HG03342 (cell line): ENCODE data around the gene HCST.
"Not testable (repeated sequence)": the region's sequence is repeated elsewhere in the genome, so short reads cannot be mapped to it uniquely, and the experiment has no call there.

Source experiments
- ATAC-seq: cut with Tn5 transposase; IDR thresholded peaks from one replicate; pipeline ENCODE4 v1.9.1; 2021; ENCODE audit warnings: mild to moderate bottlenecking, moderate library complexity; ENCODE audit not compliant: unreplicated experiment

HCST gene

DNA sequence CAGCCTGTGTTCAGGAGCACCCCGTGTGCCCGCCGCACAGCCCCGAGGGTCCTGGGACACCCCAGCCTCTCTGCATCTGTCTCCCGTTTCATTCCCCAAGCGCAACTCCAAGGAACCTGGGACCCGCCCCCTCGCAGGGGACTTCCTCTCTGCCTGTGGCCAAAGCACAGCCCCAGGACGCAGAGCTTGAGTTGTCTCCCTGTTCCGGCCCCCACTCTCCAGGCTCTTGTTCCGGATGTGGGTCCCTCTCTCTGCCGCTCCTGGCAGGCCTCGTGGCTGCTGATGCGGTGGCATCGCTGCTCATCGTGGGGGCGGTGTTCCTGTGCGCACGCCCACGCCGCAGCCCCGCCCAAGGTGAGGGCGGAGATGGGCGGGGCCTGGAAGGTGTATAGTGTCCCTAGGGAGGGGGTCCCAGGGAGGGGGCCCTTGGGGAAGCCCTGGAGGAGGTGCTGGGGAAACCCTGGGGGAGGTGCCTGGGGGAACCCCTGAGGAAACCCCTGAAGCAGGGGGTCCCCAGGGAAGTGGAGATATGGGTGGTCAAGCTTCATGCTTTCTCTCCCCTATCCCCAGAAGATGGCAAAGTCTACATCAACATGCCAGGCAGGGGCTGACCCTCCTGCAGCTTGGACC lies 1.3 kb downstream of the HCST start:
- peak; percentile 37 for ATAC-seq

DNA sequence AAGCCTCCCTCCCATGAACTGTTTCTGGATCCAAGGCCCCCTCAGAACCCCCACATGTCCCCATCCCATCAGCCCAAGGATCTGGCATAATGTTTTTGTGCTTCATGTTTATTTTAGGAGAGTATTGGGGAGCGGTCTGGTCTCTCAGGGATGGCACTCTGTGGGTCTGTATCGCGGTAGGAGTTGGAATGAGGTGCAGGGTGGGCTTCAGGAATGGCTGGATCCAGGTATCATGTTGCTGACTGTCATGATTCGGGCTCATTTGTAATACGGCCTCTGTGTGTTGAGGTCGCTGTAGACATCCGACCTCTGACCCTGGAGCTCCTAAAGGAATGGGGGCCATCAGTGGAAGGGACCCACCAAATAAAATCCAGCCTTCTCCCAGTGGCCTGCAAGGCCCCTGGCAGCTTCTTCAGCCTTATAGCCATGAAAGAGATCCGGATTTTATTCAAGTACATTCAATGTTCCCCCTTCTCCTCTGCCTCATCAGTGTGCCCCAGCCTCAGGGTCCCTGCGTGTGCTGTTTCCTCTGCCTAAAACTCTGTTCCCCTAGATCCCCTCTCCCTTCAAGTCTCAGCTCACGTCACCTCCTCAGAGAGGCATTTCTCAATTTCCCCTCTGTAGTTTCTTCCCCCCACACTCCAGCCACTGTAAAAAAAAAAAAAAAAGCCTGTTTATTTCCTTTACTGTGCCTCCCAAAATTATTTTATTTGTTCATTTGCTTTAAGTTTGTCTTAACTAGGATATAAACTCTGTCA lies 2.2 kb downstream of the HCST start:
- no peak for ATAC-seq

GRCh38 chr19:35905178-35905727 lies 2.9 kb downstream of the HCST start:
- no peak for ATAC-seq

DNA sequence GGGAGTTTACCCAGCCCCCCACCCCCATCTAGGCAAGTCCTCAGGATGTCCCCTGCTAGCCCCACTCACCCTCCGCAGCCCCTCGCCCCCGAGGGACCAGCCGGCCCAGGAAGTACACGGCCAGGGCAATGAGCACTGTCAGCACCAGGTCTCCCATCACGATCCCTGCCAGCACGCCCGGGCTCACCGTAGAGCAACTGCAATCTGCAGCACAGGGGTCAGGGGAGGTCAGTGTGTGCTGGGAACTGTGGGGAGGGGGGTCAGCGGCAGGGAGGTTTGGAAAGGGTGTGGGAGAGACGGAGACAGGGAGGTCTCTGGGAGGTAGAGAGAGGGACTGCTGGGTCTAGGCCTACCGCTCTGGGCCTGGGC lies 5.0 kb downstream of the HCST start:
- no peak for ATAC-seq

DNA sequence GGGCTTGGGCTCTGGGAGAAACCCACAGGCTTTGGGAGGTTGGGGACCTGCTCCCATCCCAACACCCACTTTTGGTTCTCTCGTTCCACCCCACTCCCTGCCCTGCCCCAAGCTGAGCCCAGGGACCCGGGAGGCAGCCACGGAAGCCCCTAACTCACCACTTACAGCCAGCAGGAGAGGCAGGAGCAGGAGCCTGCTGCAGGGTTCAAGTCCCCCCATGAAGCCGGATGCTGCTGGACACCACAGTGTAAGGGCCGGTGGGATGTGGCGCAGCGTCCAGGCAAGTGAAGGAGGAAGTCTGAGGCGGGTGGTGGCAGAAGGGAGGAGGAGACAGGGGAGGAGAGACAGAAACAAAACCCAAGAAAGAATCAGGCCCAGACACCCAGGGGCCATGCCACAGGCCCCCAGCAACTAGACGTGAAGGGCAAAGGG lies 5.7 kb downstream of the HCST start, which contains the start of gene TYROBP:
Gene TYROBP (minus strand): TSS at position 286 of the 432 bp plus-strand sequence. CDS start 67 bp downstream, at position 219.
- ATAC-seq = no peak

DNA sequence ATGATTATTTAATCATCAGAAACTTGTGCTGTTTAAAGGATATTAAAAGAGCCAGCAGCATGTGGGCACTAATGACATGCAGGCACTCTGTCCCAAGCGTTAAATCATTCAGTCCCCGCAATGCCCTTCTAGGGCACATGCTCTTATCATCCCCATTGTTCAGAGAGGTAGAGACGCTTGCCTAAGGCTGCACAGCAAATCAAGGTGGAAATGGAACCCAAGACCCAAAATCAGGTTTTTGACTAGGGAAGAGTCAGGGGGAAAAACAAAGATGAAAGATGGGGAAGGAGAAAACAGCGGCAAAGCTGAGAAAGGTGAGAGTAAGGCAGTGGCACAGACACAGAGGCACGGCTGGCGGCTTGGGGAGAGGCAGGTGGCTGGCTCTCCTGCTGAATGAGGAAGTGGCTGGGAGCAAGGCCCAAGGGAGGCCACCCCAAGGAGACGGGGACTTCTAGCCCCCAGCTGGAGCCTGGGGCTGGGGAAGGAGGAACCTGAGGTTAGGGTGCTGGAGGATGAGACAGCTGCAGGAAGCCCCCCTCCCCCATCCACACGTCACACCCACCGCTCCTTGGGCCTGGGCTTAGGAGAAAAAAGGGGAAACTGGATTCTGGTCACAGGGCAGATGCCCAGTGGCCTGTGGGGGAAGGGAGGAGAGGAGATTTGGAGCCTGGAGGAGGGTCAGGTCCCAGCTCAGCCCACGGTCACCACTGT lies 6.8 kb downstream of the HCST start:
- ATAC-seq = peak; percentile 48

DNA sequence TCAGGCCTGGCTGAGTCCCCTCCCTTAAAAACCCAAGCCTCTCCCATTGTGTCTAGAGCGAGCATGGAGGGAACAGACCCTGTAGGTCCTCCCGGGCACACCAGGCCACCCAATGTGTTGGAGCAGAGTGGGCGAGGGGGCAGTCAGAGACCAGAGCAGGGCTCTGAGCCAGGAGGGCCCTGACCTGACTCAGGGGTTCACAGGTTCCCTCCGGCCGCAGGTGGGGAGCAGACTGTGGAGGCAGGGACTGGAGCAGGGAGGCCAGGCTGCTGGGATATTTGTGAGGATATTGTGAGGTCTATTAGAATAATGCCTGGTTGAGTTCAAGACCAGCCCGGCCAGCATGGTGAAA lies 7.3 kb downstream of the HCST start:
- no peak for ATAC-seq

- ATAC-seq = not testable (repeated sequence)
Observed at GRCh38 chr19:35910355-35910754, 8.0 kb downstream of the HCST start.

DNA sequence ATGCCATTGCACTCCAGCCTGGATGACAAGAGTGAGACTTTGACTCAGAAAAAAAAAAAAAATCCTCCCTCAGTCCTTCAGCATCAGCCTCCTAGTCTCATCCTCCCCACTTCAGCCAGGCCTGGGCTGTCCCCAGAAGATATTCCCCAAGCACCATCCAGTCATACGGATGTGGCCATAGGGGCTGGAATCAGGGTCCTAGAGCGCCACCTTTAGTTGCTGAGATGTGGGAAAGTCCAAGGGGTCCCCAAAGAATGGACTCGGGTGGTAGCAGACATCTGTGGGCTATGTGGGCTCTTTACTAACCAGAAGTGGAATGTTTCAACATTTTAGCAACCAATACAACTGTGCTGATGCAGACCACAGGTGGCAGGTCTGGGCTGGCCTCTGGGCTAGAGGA lies 8.8 kb downstream of the HCST start:
- no peak for ATAC-seq

GRCh38 chr19:35911790-35912189 lies 9.5 kb downstream of the HCST start:
- ATAC-seq = no peak

- ATAC-seq = no peak
Observed at GRCh38 chr19:35913589-35913988, 11.3 kb downstream of the HCST start.

DNA sequence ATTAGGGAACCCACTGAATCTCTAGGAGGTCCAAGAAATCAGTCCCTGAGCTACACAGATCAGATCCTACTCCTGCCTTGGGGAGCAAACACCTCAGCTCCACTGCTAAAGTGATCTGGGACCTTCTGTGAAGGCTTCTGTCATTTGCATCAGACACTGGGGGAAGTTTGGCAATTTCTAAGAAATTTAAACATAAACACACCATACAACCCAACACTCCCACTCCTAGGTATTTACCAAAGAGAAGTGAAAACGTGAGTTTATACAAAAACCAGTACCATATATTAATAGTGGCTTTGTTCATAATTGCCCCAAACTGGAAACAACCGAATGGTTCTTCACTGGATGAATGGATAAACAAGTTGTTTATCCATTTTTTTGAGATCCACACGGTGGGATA lies 13.1 kb downstream of the HCST start:
- ATAC-seq = no peak

DNA sequence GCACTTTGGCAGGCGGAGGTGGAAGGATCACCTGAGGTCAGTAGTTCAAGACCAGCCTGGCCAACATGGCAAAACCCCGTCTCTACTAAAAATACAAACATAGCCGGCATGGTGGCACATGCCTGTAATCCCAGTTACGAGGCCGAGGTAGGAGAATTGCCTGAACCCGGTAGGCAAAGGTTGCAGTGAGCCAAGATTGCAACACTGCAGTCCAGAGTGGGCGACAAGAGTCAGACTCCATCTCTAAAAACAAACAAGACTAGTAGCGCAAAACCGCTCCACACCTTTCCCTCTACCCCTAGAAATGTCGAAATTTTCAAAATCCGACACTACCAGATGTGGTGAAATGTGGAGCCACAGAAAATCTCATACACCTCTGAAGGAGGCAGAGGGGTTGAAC lies 17.0 kb downstream of the HCST start:
- no peak for ATAC-seq

GRCh38 chr19:35921012-35921411 lies 18.7 kb downstream of the HCST start:
- ATAC-seq = no peak

DNA sequence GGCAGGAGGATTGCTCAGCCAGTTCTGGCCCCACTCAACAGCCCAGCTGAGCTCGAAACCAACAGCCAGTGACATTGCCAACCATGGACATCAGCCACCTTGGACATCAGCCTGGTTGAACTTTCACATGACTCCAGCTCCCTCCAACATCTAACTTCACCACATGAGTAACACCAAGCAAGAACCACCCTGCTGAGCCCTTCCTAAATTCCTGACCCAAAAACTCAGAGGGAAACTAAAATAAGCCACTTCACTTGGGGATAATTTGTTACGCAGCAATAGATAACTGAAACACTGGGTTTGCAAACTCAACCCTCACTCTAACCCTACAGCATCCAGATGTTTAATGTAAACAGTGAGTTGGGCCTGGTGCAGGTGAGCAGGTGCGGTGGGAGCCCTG lies 23.2 kb downstream of the HCST start:
- ATAC-seq = no peak

GRCh38 chr19:35928507-35928906 lies 26.2 kb downstream of the HCST start:
- no peak for ATAC-seq

DNA sequence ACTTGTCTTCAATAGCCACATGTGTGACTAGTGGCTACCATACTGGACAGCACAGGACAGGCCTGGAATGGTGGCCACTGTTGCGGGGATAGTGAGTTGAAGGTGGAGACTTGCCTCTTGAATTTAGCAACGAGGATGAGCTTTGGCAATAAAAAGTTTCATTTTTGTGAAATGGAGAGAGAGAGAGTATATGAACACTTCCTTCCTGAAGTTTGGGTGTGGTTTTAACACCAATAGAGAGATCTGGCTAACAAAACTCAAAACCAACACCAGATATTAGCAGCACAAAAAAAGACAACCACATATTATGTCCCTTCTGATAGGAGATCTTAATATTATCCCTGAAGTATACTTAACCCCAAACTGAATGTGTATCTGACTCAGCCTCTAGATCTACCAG lies 27.5 kb downstream of the HCST start:
- no peak for ATAC-seq

DNA sequence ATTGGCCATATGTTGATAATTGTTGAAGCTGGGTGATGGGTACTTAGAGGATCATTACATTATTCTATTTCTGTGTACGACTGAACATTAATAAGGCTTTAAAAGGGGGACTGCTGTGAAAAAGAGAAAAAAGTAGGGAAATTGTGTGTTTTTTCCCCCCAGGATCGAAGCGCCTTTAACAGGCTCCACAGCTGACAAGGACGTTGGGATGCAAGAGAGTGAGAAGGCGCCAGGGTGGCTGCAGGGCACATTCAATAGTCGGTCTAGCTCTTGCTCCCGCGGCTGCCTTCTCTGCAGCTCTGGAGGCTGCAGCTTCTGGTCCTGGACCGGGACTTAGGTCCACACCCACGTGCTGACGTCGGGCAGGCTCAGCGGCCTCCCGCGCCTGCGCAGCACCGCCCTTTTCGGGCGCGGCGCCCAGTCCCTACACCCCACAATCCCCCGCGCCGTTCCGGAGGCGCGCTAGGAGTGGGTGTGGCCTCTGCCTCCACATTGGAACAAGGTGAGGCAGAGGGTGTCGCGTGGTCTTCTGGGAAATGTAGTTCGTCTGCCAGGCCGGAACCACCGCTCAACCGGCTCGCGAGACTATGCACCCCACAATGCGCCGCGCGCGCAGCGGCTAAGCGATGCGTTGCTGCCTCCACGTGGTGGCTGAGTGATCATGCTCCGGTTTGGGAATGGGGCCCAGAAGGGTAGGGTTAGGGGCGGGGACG lies 29.0 kb downstream of the HCST start:
- peak; percentile 90 for ATAC-seq

DNA sequence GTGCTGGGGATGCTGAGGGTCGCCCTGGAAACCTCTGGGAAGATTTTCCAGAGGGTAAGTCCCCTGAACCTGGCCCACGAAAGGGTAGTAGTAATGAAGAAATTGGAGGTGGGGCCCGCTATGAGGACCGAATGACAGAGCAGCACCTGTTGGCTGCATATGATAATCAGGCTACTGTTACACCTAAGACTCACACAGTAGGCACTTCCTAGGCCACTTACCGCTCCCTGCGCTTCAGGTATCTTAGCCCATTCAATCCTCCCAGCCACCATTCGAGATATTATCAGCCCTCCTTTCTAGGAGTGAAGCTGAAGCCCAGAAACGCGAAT lies 29.5 kb downstream of the HCST start:
- peak; percentile 3 for ATAC-seq

GRCh38 chr19:35932291-35932936 lies 30.1 kb downstream of the HCST start:
- ATAC-seq = no peak
